Measurements from ENCODE around the gene TFEB.

The TFEB gene

DNA sequence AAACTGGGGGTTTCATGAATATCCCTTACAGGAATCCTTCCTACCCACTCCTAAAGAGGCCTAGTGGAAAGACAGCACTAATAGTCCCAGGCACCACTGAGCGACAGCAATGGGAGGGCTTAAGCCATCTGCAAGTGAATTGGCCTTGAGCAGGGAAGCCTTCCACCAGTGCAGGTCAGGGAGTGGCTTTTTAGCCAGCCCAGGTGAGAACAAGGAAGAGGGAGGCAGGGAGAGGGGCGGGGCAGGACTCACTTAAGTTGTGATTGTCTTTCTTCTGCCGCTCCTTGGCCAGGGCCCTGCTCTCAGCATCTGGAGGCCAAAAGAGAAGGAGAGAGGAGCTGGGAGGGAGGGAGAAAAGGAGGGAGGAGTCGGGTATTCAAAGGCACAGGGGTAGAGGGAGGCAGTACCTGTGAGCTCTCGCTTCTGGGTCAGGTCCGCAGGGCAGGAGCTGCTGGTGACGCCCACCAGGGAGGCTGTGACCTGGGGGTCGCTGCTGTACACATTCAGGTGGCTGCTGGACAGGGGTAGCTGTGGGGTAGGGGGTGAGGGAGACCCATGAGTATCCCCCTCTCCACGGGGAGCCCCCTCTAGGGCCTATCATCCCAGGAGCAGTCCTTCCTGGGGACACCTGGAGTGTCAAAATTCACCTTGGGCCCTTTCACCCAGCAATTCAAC is 47.8 kb downstream of the TFEB start:
- DNase-seq, result no peak

DNA sequence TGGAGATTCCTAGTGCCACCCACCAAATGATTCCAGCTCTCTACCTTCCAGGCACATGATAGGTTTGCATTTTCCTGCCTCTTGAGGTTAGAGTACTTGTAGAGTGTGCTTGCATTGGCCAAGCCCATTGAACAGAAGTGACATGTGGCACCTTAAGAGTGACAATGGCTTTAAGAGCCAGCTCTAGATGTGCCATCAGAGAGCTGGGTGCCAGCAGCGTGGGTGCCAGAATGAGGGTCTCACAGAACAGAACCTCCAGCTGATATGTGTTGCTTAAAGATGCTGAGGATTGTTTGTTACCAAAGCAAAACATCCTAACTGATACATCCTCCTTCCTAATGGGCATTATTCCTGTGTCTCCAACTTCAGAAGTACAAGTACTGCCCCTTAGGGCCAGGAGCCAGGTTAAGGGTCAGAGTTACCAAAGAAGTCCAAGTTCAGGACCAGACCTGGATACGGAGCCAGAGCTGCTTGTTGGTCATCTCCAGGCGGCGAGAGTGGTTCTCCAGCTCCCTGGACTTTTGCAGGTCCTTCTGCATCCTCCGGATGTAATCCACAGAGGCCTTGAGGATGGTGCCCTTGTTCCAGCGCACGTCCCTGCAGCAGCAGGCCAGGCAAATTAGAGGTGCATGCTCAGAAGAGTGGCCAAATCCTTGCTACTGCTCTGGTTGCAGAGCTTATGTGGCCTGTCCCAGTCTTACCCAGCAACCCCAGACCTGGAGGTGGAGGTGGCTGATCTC is 49.6 kb downstream of the TFEB start:
- no peak for DNase-seq

DNA sequence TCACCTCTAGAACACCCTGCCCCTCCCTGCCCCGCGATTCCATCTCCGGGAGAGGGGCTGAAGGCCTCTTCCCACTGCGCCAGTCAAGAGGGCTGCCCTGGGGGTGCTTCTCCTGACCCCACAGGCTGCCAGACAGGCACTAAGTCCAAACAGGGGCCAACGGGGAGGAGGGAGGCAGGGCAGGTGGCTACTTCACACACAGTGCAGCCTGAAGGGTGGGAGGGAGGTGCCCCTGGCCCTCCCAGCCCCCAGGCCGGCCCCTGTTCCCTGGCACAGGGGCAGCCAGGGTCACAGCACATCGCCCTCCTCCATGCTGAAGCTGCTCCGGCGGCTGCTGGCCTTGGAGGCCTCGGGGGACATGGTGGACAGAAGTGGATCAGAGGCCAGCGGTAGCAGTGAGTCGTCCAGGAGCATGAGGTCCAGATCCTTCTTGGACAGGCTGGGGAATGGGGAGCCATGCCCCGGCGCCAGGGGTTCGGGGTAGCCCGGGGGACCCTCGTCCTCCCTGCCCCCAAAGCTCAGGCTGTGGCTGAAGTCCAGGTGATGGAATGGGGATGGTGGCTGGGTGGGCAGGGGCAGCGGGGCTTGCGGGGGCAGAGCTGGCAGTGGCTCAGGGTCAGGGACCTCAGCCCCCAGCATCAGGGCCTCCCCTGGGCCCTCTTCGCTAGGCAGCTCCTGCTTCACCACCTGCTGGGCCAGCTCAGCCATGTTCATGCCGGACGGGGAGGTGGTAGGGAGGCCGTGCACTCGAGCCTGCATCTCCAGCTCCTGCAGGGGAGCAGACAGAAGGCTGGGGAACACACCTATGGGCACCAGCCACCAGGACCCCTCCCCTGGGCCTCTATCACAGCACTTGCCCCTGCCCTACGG is 50.9 kb downstream of the TFEB start:
- DNase-seq, result no peak

DNA sequence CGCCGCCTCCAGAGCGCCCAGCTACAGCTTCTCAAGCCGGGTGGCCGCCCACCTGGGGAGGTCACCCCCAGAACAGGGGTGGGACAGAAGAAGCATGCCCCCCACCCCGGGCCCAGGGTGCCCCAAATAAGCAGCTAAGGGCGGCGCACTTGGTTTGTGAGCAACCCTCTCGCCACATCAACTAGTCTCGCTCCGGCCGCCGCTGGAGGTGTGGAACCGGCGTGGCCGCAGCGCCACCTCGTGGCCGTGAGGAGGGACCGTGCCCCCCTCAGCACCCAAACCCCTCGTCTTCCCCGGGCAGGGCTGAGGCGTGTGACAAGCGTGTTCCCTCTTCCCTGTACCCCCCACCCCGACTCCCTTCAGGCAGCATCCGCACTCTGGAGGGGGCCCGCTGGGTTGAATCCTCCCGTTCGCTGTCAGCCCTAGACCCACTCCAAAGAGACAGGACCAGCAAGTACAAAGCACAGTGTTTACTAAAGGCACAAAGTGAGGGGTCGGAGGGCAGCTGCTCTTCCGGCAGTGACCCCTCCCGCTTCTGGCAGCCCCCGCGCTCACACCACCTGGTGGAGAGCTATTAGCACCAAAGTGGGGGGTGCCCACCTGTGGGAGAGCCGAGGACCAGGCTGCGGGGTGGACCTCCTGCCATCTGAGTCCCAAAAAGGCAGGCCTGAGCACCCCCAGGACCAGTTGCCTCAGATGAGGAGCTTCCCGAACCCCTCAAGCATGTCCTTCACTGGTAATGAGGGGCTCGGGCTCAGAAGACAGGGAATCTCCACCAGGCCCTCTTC is 51.7 kb downstream of the TFEB start:
- DNase-seq, result peak; percentile 74

DNA sequence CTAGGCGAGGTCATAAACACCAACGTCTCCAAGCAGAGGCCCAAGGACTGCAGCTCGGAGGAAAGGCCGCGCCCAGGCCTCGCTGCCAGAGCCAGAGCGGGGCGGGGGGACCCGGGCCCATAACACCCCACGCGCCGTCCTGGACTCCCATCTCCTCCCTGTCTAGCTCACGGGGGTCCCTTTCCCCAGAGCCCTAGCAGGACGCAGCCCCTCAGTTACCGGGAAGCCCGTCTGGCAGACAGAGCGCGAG is 52.2 kb downstream of the TFEB start:
- no peak for DNase-seq

DNA sequence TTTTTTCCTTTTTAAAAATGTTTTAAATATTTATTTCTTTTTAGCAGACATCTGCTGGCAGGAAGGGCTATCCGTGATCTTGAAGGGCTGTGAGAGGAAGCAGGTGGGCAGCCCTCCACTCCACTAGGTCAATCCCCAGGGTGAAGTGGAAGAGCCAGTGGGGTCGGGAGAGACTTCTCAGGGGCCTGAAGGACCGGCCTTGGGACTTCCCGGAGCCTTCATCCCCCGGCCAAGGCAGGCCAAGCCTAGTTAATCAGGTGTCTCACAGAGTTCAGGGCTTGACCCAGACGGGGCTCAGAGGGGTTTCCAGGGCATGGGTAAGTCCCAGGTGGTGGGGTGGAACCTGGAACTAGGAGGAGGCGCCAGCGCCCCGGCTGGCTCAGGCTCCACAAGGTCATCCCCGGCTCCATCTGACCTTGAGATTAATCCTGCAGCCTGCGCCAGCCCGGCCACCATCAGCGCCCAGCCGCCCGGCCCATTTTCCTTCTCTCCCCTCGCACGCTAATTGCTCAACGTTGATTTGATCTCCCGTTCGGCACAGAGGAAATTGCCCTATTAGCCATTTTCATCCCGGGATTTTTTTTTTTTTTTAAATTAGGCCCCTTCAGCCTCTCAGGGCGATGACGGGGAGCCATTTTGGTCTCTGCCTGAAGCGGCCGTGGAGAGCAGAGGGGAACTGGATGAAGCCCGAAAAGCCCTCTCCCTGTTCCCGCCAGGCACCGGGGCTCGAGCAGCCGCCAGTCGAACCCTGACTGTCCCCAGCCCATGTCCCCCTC is 52.7 kb downstream of the TFEB start:
- no peak for DNase-seq

DNA sequence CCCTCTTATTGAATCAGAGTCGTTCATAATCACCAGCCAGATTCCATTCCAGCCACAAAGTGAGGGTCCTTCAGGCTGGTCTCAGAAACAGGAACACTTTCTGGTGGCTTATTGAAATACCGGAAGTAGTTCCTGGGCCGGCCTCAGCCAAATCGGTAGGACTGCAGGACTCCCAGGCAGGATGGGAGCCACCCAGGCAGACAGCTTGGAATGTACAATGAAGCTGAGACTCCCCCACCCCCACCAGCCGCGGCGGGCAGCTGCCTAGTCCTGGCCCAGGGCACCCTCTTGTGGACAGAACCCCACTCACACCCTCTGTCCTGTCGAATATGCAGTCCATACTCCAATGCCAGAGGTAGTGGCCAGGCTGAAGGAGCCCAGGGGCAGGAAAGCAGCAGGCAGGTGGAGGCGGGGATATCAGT is 53.3 kb downstream of the TFEB start:
- DNase-seq, result peak; percentile 69

DNA sequence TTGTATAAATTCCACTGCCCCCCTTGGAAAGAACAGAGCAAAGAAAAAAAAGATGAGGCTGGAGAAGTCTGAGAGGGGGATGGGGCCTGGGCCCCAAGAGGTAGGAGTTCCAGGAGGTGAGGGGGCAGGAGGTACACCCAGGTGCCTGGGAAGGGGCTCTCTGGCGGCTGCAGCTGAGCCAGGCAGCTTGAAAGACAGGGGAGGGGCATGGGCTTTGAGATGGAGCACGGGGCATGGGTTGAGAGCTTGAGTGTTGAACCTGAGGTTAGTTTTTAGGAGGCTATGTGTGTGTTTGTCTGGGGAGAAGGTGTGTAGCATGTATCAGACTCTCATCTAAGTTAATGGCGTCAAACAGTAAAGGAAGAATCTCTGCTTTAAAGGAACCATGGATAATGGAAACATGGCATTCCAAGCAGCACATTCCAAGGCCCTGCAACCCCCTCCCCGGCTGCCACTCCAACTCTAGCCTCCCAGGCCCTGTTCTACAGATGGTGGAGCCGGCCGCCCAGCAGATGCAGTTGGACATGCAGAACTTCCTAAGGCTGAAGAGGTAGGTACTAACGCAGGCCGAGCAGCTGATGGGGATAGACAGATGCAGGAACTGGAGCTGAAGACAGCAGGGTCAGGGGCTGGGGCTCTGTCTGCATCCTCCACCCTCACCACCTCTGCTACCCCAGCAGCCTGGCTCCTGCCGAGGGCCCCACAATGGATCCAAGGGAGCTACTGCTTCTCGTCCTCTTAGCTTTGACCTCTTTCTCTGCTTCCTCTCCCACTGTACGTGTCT is 55.0 kb downstream of the TFEB start:
- no peak for DNase-seq

DNA sequence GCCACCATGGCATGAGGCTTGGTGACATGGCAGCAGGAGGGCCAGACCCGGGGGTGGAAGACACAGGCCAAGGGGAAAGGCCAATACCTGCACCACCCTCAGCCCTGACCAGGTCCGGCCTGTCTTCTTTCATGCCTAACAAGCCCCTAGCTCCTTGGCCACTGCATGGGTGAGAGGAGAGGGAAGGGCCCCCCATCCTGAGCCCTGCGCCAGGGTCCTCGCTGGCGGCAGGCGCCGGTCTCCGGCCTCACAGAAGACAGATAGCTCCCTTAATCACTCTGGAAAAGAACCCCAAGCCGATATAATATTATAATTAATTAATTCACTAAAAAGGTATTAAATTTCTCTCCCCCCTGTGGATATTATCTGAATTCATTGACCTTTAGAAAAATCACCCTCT is 55.7 kb downstream of the TFEB start:
- no peak for DNase-seq

DNA sequence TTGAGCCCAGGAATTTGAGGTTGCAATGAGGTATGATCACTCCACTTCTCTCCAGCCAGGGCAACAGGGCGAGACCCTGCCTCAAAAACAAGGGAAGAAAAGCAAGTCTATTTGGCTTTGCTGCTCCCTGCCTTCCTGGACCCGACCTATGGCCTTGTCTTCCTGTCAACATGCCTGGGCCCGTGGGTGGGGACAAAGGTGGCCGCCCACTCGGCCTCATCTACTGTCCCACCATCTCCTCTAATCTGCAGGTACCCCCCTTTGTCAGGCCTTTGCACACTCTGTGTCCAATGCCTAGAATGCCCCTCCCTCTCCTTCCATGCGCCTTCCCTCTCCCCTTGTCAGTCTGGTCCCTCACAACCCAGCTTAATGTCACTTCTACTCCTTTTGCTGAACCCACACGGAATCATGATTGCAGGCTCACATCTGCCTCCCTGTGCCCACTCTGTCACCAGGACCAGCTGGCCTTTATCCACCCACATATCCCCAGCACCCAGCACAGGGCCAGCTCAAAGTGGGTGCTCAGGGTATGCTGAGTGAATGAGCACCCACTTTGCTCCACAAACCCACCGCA is 56.8 kb downstream of the TFEB start:
- DNase-seq, result no peak

DNA sequence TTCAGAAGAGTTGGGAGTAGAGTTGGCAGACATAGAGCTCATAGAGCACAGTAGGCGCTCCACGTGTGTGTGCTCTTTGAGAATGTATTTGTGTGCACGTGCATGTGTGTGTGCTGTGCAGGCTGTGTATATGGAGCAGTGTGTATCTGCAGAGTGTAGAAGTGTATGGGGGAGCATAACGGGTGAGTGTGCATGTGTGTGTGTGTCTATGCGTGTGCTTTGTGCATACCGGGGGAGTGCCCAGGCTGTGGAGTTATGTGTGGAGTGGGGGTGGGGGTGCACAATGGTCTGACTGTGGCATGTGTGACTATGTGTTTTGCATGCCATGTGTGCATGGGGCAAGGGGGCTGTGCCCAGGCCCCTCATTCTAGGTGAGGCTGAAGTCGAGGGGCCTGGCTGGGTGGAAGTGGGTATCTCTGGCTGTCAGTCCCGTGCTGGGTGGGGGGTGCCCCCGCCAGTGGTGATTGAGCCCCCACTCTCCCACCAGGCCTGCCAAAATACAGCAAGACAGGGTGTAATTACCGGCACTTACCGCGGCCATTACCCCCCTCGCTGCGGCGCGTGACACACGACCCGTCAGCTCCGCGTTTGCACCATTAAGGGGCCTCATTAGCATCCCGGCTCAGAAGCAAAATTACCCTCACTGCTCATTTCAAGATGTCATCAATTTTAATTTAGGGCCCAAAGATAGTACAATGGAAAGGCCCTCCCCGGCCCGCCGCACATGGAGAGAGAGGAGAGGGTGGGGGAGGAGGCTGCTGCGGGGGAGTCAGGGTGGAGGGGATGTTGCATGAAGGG is 58.1 kb downstream of the TFEB start:
- DNase-seq, result no peak

DNA sequence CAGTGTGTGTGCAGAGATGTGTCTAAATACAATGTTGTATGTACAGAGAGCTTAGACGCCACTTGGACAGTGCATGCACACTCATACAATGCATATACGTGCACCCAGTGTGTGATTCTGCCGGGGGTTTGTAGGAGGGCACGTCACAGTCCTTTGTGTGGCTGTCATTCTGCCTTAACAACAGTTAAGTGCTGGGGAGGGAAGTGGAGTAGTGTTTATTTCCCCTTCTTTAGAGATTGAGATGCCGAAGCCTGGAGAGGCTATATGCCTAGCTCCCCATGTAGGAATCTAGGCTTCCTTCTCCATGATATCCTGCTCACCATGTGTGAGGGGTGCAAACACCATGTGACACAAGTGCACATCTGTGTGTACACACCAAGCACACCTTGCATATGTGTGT is 59.0 kb downstream of the TFEB start:
- DNase-seq, result no peak

DNA sequence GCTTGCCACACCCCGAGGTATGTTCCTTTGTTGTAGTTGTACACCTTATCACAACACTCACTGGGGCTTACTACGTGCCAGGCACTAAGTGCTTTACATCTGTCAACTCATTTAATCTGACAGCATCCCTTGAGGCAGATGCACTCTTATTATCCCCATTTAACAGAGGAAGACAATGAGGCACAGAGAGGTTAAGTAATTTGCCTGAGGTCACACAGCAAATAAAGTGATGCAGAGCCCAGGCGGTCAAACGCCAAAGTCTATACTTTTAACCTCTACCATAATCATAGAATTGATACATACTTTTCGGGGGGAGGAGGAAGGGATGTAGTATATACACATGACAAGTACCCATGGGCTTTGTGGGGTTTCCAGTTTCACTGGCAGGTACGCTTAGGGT is 59.4 kb downstream of the TFEB start:
- no peak for DNase-seq

DNA sequence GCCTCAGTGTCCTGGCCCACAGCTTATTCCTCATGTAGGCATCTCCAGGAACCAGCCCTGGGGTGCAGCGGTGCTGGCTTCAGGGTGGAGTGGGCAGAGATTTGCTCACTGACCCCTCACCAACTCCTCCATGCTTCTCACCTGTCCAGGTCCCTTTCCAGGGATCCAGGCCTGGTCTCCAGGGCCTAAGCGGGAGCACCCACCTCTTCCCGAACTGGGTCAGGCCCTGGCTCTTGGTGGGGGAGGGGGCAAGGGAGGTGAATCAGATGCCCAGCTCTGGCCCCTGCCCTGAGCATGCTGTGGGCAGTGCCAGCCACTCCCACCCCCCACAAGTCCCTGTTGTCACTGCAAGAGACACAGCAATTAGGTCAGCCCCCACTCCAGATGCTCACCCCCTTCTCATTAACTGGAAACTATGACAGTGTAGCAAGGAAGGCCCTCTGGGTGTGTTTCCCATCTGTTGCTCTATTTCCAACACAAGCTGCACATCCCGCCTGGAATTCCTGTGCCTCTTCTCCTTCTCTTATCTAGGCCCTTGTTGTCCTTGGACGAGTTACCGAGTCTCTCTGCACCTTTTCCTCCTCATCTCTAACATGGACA is 60.1 kb downstream of the TFEB start:
- no peak for DNase-seq

DNA sequence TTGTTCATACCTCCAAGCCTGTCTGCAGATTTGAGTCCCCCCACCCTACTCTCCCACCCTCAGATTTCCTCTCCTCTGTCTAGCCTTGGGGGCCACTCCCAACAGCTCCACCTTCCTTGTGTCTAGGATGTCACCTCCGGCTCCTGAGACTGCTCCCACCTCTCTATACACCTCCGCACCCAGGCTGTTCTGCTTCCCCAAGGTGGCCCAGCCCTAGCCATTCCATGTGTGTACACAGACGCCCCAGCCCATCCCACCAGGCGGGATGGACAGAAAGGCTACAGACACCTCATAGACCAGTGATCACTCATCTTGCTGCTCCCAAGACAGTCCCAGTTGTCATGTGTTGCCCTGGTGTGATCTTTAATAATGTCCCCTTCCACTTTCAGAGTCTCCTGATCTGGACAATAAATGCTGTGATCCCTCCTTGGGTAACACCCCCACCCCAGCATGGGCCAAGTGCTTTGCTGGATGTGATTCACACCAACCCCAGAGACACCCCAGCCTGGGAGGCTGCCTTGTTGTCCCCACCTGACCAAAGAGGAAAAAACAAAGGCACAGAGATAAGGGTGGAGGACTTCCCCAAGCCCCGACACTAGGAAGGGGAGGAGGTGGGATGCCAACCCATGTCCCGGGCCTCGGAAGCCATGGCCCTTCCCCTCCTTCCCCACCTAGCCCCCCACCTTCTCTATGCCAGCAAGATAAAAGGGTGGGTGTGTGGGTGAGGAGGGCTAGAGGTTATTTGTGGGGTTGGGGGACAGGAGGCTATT is 61.0 kb downstream of the TFEB start:
- DNase-seq, result no peak

DNA sequence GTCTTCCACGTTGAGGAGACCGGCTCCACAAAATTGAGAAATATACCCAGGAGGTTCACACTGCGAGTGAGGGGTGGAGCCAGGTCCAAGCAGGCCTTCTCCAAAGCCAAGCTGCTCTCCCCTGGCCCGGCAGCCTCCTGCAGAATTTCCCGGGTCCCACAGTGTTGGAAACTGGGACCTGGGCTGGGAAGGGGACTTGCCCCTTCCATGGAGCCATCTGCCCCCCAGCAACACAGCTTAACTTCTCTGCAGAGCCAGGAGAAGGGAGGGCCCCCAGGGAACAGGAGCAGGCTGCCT is 61.8 kb downstream of the TFEB start:
- no peak for DNase-seq

DNA sequence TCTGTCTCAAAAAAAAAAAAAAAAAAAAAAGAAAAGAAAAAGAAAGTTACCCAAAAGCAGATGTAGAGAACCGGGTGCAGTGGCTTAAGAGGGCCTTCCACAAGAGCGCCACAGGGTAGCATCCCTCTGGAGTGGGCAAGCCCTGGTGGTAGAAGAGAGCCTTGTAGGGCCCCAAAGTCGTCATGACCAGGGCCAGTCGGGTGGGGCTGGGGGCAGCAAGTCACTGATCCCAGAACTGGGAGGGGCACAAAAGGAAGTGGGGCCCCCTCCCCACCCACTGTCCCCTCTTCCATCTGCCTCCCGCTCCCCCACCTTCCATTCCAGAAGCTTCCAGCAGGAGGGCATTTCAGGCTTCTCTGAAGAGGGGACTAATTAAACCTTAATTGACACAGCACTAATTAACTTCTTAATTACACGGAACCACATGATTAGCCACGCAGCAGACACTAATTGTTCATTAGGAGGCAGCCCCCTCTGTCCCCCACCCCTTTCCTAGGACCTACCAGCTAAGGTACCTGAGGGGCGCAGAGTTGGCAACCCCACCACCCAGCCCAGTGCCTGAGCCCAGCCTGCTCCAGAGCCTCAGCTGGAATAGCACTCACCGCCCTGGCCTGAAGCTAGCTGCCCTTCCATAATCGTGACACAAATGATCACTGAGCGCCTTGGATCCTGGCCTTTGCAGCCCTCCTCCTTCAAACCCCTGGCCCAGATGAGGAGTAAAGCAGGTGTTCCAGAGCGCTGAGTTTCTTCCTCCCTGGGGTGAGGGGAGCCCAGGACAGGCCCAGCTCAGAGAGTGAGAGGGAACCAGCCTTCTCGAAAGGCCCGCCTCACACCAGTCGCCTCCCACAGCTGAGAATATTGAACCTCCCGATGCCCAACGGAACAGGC is 62.3 kb downstream of the TFEB start:
- DNase-seq, result no peak

DNA sequence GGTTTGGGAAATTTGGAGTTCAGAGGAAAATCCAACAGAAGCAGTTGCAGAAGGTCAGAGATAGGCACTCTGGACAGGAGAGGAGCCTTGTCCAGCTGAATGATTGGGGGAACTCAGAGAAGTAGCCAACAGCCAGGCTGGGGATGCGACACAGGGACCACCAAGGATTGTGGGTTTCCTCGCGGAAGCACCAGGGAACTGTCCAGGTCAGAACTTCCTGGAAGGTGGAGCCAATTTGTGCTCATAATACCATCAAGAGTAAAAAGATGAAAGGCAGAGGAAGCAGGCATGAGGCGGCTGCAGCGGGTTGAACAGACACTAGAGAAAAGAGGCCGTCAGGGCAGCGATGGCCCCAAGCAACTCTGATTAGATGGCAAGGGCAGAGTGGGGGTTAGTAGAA is 63.4 kb downstream of the TFEB start:
- DNase-seq, result no peak

Measured in CD4-positive, alpha-beta T cell treated with Interleukin-21 for 1 hour (primary cell).